ENCODE measurements around the gene TRMT1.

DNA sequence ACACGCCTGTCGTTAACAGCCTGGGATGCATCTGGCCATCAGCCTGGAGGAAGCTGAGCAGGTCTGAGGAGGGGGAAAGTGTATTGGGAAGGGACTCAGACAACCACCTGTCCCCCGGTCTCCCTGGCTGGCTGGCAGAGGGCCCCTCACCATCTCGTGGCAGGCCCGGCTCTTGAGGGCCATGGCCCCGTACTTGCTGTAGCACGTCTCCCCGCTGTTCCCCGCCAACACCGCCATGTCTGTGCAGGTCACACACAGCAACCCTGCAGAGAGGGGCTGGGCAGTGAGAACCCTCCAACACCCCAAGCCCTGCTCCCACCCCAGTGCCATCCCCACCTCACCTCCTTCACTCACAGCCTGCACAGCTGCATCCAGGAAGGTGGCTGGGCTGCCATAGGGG, 4.0 kb downstream of the TRMT1 start:
- TF ChIP-seq, protein P1, sequence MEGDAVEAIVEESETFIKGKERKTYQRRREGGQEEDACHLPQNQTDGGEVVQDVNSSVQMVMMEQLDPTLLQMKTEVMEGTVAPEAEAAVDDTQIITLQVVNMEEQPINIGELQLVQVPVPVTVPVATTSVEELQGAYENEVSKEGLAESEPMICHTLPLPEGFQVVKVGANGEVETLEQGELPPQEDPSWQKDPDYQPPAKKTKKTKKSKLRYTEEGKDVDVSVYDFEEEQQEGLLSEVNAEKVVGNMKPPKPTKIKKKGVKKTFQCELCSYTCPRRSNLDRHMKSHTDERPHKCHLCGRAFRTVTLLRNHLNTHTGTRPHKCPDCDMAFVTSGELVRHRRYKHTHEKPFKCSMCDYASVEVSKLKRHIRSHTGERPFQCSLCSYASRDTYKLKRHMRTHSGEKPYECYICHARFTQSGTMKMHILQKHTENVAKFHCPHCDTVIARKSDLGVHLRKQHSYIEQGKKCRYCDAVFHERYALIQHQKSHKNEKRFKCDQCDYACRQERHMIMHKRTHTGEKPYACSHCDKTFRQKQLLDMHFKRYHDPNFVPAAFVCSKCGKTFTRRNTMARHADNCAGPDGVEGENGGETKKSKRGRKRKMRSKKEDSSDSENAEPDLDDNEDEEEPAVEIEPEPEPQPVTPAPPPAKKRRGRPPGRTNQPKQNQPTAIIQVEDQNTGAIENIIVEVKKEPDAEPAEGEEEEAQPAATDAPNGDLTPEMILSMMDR (IDR thresholded peaks at IDR 0.05; ENCODE audit: low read length): no peak
- TF ChIP-seq EZH2 (IDR thresholded peaks at IDR 0.05; ENCODE audit: borderline replicate concordance, low read length): no peak
